Measurements from ENCODE around the gene ACAT1. TPM values are rescaled to one million over a fixed set of nuclear protein-coding genes. Genes with fewer than 3 reads are reported as not detected.

ACAT1 gene
- total and polyA plus RNA-seq, 10 of the 15 experiments (the other 5 are each of a cell fraction or from before 2014, with no cell fraction given), result 57.1 to 139 (median 91.2) TPM

GRCh38 chr11:108196901-108197300 lies 75.5 kb downstream of the ACAT1 start (continued):
- no peak for TF ChIP-seq NKRF (conservative IDR thresholded peaks at IDR 0.05)
- no peak for TF ChIP-seq STAT3 (IDR thresholded peaks at IDR 0.05; ENCODE audit: low read depth, low read length)
- TF ChIP-seq EZH2 (IDR thresholded peaks at IDR 0.05; ENCODE audit: borderline replicate concordance, control insufficient read depth, low read depth, low read length), result no peak
- no peak for TF ChIP-seq POLR2A (IDR thresholded peaks at IDR 0.05; ENCODE audit: low read depth, low read length)

Small RNAs within 50 kb of the gene (small RNA-seq; reads per million reads assigned to genes)
- not detected for gene RF00019

Other genes with a start within 250 kb of the ACAT1 start
- 5.8 and 8.3 TPM in 2 replicates for gene RAB39A, start 193.1 kb upstream of the ACAT1 start, total RNA-seq (2014; rRNA removed)
- 9.2 and 9.5 TPM in 2 replicates for gene RAB39A, start 193.1 kb upstream of the ACAT1 start, total RNA-seq (2014; rRNA removed; fragmentation: Illumina TruSeq; extraction: Trizol)
- gene RAB39A, start 193.1 kb upstream of the ACAT1 start, total RNA-seq (2021), result 5.5 and 6.8 TPM in 2 replicates
- gene RAB39A, start 193.1 kb upstream of the ACAT1 start, polyA plus RNA-seq (2011; rRNA removed), result 6.8 and 8.0 TPM in 2 replicates
- 6.8 and 7.5 TPM in 2 replicates for gene RAB39A, start 193.1 kb upstream of the ACAT1 start, polyA plus RNA-seq (2014; fragmentation: Illumina TruSeq; extraction: Trizol)
- under 1 TPM; 0.10 to 0.18 TPM for gene RAB39A, start 193.1 kb upstream of the ACAT1 start, polyA plus RNA-seq (2014; fragmentation: Nextera tagmentation; extraction: Ambion mirVana)
- 3.6 and 4.3 TPM in 2 replicates for gene RAB39A, start 193.1 kb upstream of the ACAT1 start, polyA plus RNA-seq (2014; rRNA removed)
- 1 to 10 TPM; 2.0 to 2.1 TPM for gene RAB39A, start 193.1 kb upstream of the ACAT1 start, polyA plus RNA-seq (2016; fragmentation: Nextera tagmentation; extraction: Ambion mirVana)
- 16.8 and 18.2 TPM in 2 replicates for gene CUL5, start 112.7 kb upstream of the ACAT1 start, total RNA-seq (2014; rRNA removed)
- gene CUL5, start 112.7 kb upstream of the ACAT1 start, total RNA-seq (2014; rRNA removed; fragmentation: Illumina TruSeq; extraction: Trizol), result 25.1 and 25.2 TPM in 2 replicates
- gene CUL5, start 112.7 kb upstream of the ACAT1 start, total RNA-seq (2021), result 31.0 and 33.4 TPM in 2 replicates
- gene CUL5, start 112.7 kb upstream of the ACAT1 start, polyA plus RNA-seq (2011; rRNA removed), result 17.9 and 37.3 TPM in 2 replicates
- gene CUL5, start 112.7 kb upstream of the ACAT1 start, polyA plus RNA-seq (2014; fragmentation: Illumina TruSeq; extraction: Trizol), result 18.6 and 28.9 TPM in 2 replicates
- gene CUL5, start 112.7 kb upstream of the ACAT1 start, polyA plus RNA-seq (2014; fragmentation: Nextera tagmentation; extraction: Ambion mirVana), result 10 to 100 TPM in 1 of 2 experiments, 1 to 10 TPM in 1; 9.1 to 11.8 TPM
- gene CUL5, start 112.7 kb upstream of the ACAT1 start, polyA plus RNA-seq (2014; rRNA removed), result 10.4 and 12.4 TPM in 2 replicates
- gene CUL5, start 112.7 kb upstream of the ACAT1 start, polyA plus RNA-seq (2016; fragmentation: Nextera tagmentation; extraction: Ambion mirVana), result 10 to 100 TPM; 28.5 to 37.6 TPM
- 17.9 and 19.9 TPM in 2 replicates for gene NPAT, start 101.1 kb downstream of the ACAT1 start, total RNA-seq (2014; rRNA removed)
- 31.6 and 32.8 TPM in 2 replicates for gene NPAT, start 101.1 kb downstream of the ACAT1 start, total RNA-seq (2014; rRNA removed; fragmentation: Illumina TruSeq; extraction: Trizol)
- 21.1 and 22.7 TPM in 2 replicates for gene NPAT, start 101.1 kb downstream of the ACAT1 start, total RNA-seq (2021)
- gene NPAT, start 101.1 kb downstream of the ACAT1 start, polyA plus RNA-seq (2011; rRNA removed), result 19.4 and 27.1 TPM in 2 replicates
- 22.7 and 26.4 TPM in 2 replicates for gene NPAT, start 101.1 kb downstream of the ACAT1 start, polyA plus RNA-seq (2014; fragmentation: Illumina TruSeq; extraction: Trizol)
- 1 to 10 TPM; 7.5 to 9.8 TPM for gene NPAT, start 101.1 kb downstream of the ACAT1 start, polyA plus RNA-seq (2014; fragmentation: Nextera tagmentation; extraction: Ambion mirVana)
- 13.5 and 15.7 TPM in 2 replicates for gene NPAT, start 101.1 kb downstream of the ACAT1 start, polyA plus RNA-seq (2014; rRNA removed)
- 10 to 100 TPM; 20.9 to 23.7 TPM for gene NPAT, start 101.1 kb downstream of the ACAT1 start, polyA plus RNA-seq (2016; fragmentation: Nextera tagmentation; extraction: Ambion mirVana)
- 56.1 and 57.5 TPM in 2 replicates for gene ATM, start 101.5 kb downstream of the ACAT1 start, total RNA-seq (2014; rRNA removed)
- gene ATM, start 101.5 kb downstream of the ACAT1 start, total RNA-seq (2014; rRNA removed; fragmentation: Illumina TruSeq; extraction: Trizol), result 84.6 and 91.5 TPM in 2 replicates
- 53.7 and 58.4 TPM in 2 replicates for gene ATM, start 101.5 kb downstream of the ACAT1 start, total RNA-seq (2021)
- gene ATM, start 101.5 kb downstream of the ACAT1 start, polyA plus RNA-seq (2011; rRNA removed), result 90.7 and 168 TPM in 2 replicates
- 45.0 and 70.6 TPM in 2 replicates for gene ATM, start 101.5 kb downstream of the ACAT1 start, polyA plus RNA-seq (2014; fragmentation: Illumina TruSeq; extraction: Trizol)
- 10 to 100 TPM; 10.0 to 10.5 TPM for gene ATM, start 101.5 kb downstream of the ACAT1 start, polyA plus RNA-seq (2014; fragmentation: Nextera tagmentation; extraction: Ambion mirVana)
- gene ATM, start 101.5 kb downstream of the ACAT1 start, polyA plus RNA-seq (2014; rRNA removed), result 26.8 and 35.5 TPM in 2 replicates
- gene ATM, start 101.5 kb downstream of the ACAT1 start, polyA plus RNA-seq (2016; fragmentation: Nextera tagmentation; extraction: Ambion mirVana), result 10 to 100 TPM; 14.6 to 19.5 TPM